ENCODE data around the gene ZNF503.

ZNF503 gene

DNA sequence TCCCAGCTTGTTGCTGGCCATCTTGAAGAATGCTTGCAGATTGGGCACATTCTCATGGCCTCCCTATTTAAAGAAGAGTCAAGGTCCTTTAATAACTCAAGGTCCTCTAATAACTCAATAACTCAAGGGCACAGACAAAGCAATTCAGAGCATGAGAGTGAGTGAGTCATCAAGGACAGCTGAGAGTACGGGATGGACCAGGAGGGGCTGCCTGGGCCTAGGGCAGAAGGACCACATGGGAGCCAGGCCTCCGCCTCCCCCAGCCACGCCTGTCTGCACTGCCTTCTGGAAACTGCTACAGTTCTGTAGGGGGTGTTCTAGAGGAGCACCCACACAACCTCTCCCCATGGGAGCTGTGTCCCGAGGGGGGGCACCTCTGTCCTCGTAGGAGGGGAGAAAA lies 48.9 kb downstream of the ZNF503 start:
- no peak for DNase-seq

GRCh38 chr10:75351637-75352036 lies 49.9 kb downstream of the ZNF503 start:
- DNase-seq, result no peak

GRCh38 chr10:75350791-75351190 lies 50.8 kb downstream of the ZNF503 start:
- peak; percentile 34 for DNase-seq

Measured in 8988T (cell line).